GM23338 (cell line): ENCODE measurements around the gene SELE. TPM values are rescaled to one million over a fixed set of nuclear protein-coding genes. Genes with fewer than 3 reads are reported as not detected.

Source experiments
- ATAC-seq: fragments of 200-7000 bp; cut with Tn5 transposase; 3 replicates; pipeline ENCODE4 v1.9.1; 2020
- DNase-seq: peaks from one replicate; pipeline ENCODE4 v3.0.0-alpha.2; 2015; ENCODE audit warnings: low spot score
- H2AFZ ChIP-seq: fragments of 200-600 bp; sonication (generic); 2 replicates; pipeline ENCODE4 v1.8.0; 2016; ENCODE audit warnings: antibody characterized with exemption, mild to moderate bottlenecking, moderate library complexity
- H3F3A ChIP-seq: fragments of 200-600 bp; sonication (generic); replicated peaks from 2 replicates; pipeline ENCODE4 v1.8.0; 2017; ENCODE audit warnings: antibody characterized with exemption, mixed run types, low read depth
- H3K27ac ChIP-seq: fragments of 200-600 bp; sonication (generic); 2 replicates; pipeline ENCODE4 v1.6.1; 2016; ENCODE audit warnings: low read depth
- H3K27me3 ChIP-seq: fragments of 200-600 bp; sonication (generic); 2 replicates; pipeline ENCODE4 v1.8.0; 2016; ENCODE audit warnings: mild to moderate bottlenecking, mixed run types, moderate library complexity; ENCODE audit not compliant: insufficient read depth
- H3K36me3 ChIP-seq: fragments of 200-600 bp; sonication (generic); 2 replicates; pipeline ENCODE4 v1.8.0; 2016; ENCODE audit warnings: mild to moderate bottlenecking; ENCODE audit not compliant: insufficient read depth
- H3K4me1 ChIP-seq: fragments of 200-600 bp; sonication (generic); 2 replicates; pipeline ENCODE4 v1.8.0; 2016; ENCODE audit warnings: mild to moderate bottlenecking, moderate library complexity; ENCODE audit not compliant: insufficient read depth
- H3K4me2 ChIP-seq: fragments of 200-600 bp; sonication (generic); 2 replicates; pipeline ENCODE4 v1.7.1; 2017; ENCODE audit warnings: mixed run types
- H3K4me3 ChIP-seq: fragments of 200-600 bp; sonication (generic); 2 replicates; pipeline ENCODE4 v1.6.1; 2016; ENCODE audit warnings: mixed run types
- H3K79me2 ChIP-seq: fragments of 200-600 bp; sonication (generic); replicated peaks from 2 replicates; pipeline ENCODE4 v1.8.0; 2017; ENCODE audit warnings: mild to moderate bottlenecking; ENCODE audit not compliant: insufficient read depth
- H3K9me2 ChIP-seq: fragments of 200-600 bp; sonication (generic); 2 replicates; pipeline ENCODE4 v1.8.0; 2017; ENCODE audit not compliant: insufficient read depth
- H4K20me1 ChIP-seq: fragments of 200-600 bp; sonication (generic); replicated peaks from 2 replicates; pipeline ENCODE4 v1.8.0; 2017; ENCODE audit warnings: mild to moderate bottlenecking; ENCODE audit not compliant: insufficient read depth
- H3K27ac Mint-ChIP-seq: 2 replicates; pipeline ENCODE4 v1.8.0; 2020; ENCODE audit warnings: inconsistent platforms, mild to moderate bottlenecking, moderate library complexity, mixed read lengths
- H3K27me3 Mint-ChIP-seq: 3 replicates; pipeline ENCODE4 v1.8.0; 2022; ENCODE audit warnings: low read depth, mild to moderate bottlenecking, moderate library complexity, mixed read lengths, inconsistent platforms; ENCODE audit not compliant: insufficient read depth, poor library complexity
- H3K36me3 Mint-ChIP-seq: 3 replicates; pipeline ENCODE4 v1.8.0; 2021; ENCODE audit warnings: low read depth, mild to moderate bottlenecking, inconsistent platforms, moderate library complexity, mixed read lengths
- H3K4me1 Mint-ChIP-seq: 3 replicates; pipeline ENCODE4 v1.8.0; 2020; ENCODE audit warnings: mild to moderate bottlenecking, inconsistent platforms, mixed read lengths
- H3K4me3 Mint-ChIP-seq: 3 replicates; pipeline ENCODE4 v1.8.0; 2021; ENCODE audit warnings: moderate library complexity, mild to moderate bottlenecking, inconsistent platforms, mixed read lengths
- H3K9me3 Mint-ChIP-seq: 3 replicates; pipeline ENCODE4 v1.8.0; 2020; ENCODE audit warnings: moderate library complexity, mild to moderate bottlenecking, inconsistent platforms, mixed read lengths
- EZH2phosphoT487 ChIP-seq: fragments of 200-600 bp; sonication (generic); IDR thresholded peaks from one replicate; pipeline ENCODE4 v1.8.1; 2018; ENCODE audit warnings: antibody characterized with exemption; ENCODE audit not compliant: unreplicated experiment
- NANOG ChIP-seq: IDR thresholded peaks from 2 replicates; pipeline ENCODE4 v1.6.1; 2016; ENCODE audit warnings: antibody characterized with exemption, borderline replicate concordance
- POLR2AphosphoS5 ChIP-seq: IDR thresholded peaks from 2 replicates; pipeline ENCODE4 v1.6.1; 2016; ENCODE audit warnings: antibody characterized with exemption, low read depth
- STAT1 ChIP-seq: IDR thresholded peaks from one replicate; pipeline ENCODE4 v1.6.1; 2016; ENCODE audit warnings: antibody characterized with exemption; ENCODE audit not compliant: unreplicated experiment
- ZNF114 ChIP-seq: fragments of 250-450 bp; sonication (Bioruptor Pico); IDR thresholded peaks from 2 replicates; pipeline ENCODE4 v1.5.0; 2020; ENCODE audit warnings: mild to moderate bottlenecking, moderate library complexity
- ZNF331 ChIP-seq: fragments of 250-450 bp; sonication (Bioruptor Pico); IDR thresholded peaks from 2 replicates; pipeline ENCODE4 v1.5.0; 2020; ENCODE audit warnings: low read depth, mild to moderate bottlenecking, moderate library complexity
- polyA plus RNA-seq: library from polyadenylated mRNA; unstranded; fragments of >200 nt; fragmentation: Nextera tagmentation; extraction: Ambion mirVana; gene quantifications from 2 replicates; pipeline ENCODE4 v1.2.1, GENCODE V29; 2016
- total RNA-seq: library from RNA; depleted of rRNA; stranded (reverse); fragments of >200 nt; shearing (Covaris generic); gene quantifications from 2 replicates; pipeline ENCODE4 v1.2.3, GENCODE V29; 2014
- TF ChIP-seq, protein P1 (sequence below): IDR thresholded peaks from one replicate; pipeline ENCODE4 v1.6.1; 2018; ENCODE audit warnings: antibody characterized with exemption; ENCODE audit not compliant: unreplicated experiment
- TF ChIP-seq, protein P2 (sequence below): IDR thresholded peaks from 2 replicates; pipeline ENCODE4 v1.6.1; 2016; ENCODE audit warnings: antibody characterized with exemption
- TF ChIP-seq, protein P3 (sequence below): fragments of 250-450 bp; sonication (Bioruptor Pico); IDR thresholded peaks from 2 replicates; pipeline ENCODE4 v1.5.0; 2020; ENCODE audit warnings: mild to moderate bottlenecking, moderate library complexity
- TF ChIP-seq, protein P4 (sequence below), 2 experiments: fragments of 200-600 bp in 1 of 2; sonication (generic) in 1 of 2; conservative IDR thresholded peaks; 2 replicates each; pipeline versions ENCODE4 v1.5.1 to v1.6.1; 2016 to 2017; ENCODE audit warnings: antibody characterized with exemption in 2 of 2, low read depth in 2 of 2, mild to moderate bottlenecking in 2 of 2, moderate library complexity in 1 of 2

The SELE gene
- total and polyA plus RNA-seq, 2 experiments from 2014 or later, result not detected

DNA sequence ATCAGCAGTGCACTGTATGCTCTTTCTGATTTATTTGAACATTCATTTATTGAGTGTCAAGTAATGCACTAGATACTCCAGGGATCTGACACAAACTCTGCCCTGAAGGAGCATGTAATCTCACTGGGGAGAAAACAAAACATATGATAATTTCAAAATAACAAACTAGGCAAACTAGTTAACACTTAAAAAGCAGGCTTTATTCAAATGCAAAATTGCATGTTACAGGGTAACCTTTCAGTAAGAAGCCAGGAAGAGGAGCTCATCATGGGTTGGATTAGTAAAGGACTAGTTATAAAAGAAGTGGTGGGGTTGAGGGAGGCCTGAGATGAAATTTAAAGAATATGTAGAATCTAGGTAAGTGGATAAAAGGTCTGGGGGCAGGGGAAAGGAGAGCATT, 43.4 kb downstream of the SELE start:
- no peak for TF ChIP-seq EZH2phosphoT487
- TF ChIP-seq, protein P1, sequence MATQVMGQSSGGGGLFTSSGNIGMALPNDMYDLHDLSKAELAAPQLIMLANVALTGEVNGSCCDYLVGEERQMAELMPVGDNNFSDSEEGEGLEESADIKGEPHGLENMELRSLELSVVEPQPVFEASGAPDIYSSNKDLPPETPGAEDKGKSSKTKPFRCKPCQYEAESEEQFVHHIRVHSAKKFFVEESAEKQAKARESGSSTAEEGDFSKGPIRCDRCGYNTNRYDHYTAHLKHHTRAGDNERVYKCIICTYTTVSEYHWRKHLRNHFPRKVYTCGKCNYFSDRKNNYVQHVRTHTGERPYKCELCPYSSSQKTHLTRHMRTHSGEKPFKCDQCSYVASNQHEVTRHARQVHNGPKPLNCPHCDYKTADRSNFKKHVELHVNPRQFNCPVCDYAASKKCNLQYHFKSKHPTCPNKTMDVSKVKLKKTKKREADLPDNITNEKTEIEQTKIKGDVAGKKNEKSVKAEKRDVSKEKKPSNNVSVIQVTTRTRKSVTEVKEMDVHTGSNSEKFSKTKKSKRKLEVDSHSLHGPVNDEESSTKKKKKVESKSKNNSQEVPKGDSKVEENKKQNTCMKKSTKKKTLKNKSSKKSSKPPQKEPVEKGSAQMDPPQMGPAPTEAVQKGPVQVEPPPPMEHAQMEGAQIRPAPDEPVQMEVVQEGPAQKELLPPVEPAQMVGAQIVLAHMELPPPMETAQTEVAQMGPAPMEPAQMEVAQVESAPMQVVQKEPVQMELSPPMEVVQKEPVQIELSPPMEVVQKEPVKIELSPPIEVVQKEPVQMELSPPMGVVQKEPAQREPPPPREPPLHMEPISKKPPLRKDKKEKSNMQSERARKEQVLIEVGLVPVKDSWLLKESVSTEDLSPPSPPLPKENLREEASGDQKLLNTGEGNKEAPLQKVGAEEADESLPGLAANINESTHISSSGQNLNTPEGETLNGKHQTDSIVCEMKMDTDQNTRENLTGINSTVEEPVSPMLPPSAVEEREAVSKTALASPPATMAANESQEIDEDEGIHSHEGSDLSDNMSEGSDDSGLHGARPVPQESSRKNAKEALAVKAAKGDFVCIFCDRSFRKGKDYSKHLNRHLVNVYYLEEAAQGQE, result no peak
- no peak overlapping the region for H3K27ac ChIP-seq
- H3K4me3 ChIP-seq, result 0 out of 2 replicates have a peak overlapping the region, but pooled peaks have one; percentile 2
- peak overlapping the region; percentile 1; the same call in 2 of the 3 replicates for H3K4me3 Mint-ChIP-seq
- H3K36me3 ChIP-seq, result no peaks in the 10 kb centered on the region
- DNase-seq (peak; percentile 52), ATAC-seq (peak; percentile 77)
- no peaks in the 10 kb centered on the region for H3K79me2 ChIP-seq
- no peaks in the 10 kb centered on the region for H4K20me1 ChIP-seq
- H3K4me1 Mint-ChIP-seq, result peaks cover 21% of the 10 kb centered on the region
- H3K27me3 ChIP-seq, result peaks cover 80% of the 10 kb centered on the region
- H3K4me1 ChIP-seq, result peaks cover 18% of the 10 kb centered on the region
- no peaks in the 10 kb centered on the region for H3F3A ChIP-seq
- no peak overlapping the region for H2AFZ ChIP-seq
- H3K27me3 Mint-ChIP-seq, result peaks cover 39% of the 10 kb centered on the region
- no peaks in the 10 kb centered on the region for H3K9me3 Mint-ChIP-seq
- H3K9me2 ChIP-seq, result no peaks in the 10 kb centered on the region
- peak overlapping the region; percentile 26 for H3K4me2 ChIP-seq
- H3K27ac Mint-ChIP-seq, result no peak overlapping the region
- no peaks in the 10 kb centered on the region for H3K36me3 Mint-ChIP-seq

DNA sequence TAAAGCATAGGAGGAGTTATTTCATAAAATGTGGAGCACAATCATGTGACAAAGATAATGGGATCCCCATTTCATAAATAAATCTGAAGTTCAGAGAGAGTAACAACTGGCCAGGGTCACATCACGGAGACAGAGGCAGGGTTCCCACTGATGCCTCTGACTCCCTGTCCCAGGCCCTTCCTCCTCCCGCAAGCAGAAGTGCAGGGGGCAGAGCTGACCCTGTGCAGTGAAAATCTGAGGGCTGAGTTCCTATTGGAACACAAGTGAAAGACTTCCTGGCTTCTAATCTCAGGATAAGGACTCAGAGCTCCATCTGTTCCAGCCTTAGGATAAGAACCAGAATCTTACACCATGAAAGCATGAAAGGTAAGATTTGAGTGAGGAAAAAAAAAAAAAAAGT, 44.5 kb downstream of the SELE start:
- Histone ChIP-seq H3K27me3 (peaks cover 91% of the 10 kb centered on the region), H3F3A (no peaks in the 10 kb centered on the region), H3K9me2 (no peaks in the 10 kb centered on the region), H4K20me1 (no peaks in the 10 kb centered on the region), H2AFZ (no peak overlapping the region), H3K79me2 (no peaks in the 10 kb centered on the region), H3K4me2 (no peak overlapping the region), H3K4me3 (no peak overlapping the region), H3K27ac (no peak overlapping the region), H3K4me1 (peaks cover 18% of the 10 kb centered on the region), H3K36me3 (no peaks in the 10 kb centered on the region)
- no peak overlapping the region for H3K4me3 Mint-ChIP-seq
- H3K4me1 Mint-ChIP-seq, result peaks cover 21% of the 10 kb centered on the region
- no peak overlapping the region for H3K27ac Mint-ChIP-seq
- H3K27me3 Mint-ChIP-seq, result peaks cover 29% of the 10 kb centered on the region
- TF ChIP-seq ZNF331 (CRISPR knock-in tag) (no peak), ZNF114 (CRISPR knock-in tag) (no peak), POLR2AphosphoS5 (no peak), STAT1 (no peak), EZH2phosphoT487 (no peak), NANOG (no peak)
- TF ChIP-seq, protein P2, sequence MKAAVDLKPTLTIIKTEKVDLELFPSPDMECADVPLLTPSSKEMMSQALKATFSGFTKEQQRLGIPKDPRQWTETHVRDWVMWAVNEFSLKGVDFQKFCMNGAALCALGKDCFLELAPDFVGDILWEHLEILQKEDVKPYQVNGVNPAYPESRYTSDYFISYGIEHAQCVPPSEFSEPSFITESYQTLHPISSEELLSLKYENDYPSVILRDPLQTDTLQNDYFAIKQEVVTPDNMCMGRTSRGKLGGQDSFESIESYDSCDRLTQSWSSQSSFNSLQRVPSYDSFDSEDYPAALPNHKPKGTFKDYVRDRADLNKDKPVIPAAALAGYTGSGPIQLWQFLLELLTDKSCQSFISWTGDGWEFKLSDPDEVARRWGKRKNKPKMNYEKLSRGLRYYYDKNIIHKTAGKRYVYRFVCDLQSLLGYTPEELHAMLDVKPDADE, result no peak
- TF ChIP-seq, protein P3, sequence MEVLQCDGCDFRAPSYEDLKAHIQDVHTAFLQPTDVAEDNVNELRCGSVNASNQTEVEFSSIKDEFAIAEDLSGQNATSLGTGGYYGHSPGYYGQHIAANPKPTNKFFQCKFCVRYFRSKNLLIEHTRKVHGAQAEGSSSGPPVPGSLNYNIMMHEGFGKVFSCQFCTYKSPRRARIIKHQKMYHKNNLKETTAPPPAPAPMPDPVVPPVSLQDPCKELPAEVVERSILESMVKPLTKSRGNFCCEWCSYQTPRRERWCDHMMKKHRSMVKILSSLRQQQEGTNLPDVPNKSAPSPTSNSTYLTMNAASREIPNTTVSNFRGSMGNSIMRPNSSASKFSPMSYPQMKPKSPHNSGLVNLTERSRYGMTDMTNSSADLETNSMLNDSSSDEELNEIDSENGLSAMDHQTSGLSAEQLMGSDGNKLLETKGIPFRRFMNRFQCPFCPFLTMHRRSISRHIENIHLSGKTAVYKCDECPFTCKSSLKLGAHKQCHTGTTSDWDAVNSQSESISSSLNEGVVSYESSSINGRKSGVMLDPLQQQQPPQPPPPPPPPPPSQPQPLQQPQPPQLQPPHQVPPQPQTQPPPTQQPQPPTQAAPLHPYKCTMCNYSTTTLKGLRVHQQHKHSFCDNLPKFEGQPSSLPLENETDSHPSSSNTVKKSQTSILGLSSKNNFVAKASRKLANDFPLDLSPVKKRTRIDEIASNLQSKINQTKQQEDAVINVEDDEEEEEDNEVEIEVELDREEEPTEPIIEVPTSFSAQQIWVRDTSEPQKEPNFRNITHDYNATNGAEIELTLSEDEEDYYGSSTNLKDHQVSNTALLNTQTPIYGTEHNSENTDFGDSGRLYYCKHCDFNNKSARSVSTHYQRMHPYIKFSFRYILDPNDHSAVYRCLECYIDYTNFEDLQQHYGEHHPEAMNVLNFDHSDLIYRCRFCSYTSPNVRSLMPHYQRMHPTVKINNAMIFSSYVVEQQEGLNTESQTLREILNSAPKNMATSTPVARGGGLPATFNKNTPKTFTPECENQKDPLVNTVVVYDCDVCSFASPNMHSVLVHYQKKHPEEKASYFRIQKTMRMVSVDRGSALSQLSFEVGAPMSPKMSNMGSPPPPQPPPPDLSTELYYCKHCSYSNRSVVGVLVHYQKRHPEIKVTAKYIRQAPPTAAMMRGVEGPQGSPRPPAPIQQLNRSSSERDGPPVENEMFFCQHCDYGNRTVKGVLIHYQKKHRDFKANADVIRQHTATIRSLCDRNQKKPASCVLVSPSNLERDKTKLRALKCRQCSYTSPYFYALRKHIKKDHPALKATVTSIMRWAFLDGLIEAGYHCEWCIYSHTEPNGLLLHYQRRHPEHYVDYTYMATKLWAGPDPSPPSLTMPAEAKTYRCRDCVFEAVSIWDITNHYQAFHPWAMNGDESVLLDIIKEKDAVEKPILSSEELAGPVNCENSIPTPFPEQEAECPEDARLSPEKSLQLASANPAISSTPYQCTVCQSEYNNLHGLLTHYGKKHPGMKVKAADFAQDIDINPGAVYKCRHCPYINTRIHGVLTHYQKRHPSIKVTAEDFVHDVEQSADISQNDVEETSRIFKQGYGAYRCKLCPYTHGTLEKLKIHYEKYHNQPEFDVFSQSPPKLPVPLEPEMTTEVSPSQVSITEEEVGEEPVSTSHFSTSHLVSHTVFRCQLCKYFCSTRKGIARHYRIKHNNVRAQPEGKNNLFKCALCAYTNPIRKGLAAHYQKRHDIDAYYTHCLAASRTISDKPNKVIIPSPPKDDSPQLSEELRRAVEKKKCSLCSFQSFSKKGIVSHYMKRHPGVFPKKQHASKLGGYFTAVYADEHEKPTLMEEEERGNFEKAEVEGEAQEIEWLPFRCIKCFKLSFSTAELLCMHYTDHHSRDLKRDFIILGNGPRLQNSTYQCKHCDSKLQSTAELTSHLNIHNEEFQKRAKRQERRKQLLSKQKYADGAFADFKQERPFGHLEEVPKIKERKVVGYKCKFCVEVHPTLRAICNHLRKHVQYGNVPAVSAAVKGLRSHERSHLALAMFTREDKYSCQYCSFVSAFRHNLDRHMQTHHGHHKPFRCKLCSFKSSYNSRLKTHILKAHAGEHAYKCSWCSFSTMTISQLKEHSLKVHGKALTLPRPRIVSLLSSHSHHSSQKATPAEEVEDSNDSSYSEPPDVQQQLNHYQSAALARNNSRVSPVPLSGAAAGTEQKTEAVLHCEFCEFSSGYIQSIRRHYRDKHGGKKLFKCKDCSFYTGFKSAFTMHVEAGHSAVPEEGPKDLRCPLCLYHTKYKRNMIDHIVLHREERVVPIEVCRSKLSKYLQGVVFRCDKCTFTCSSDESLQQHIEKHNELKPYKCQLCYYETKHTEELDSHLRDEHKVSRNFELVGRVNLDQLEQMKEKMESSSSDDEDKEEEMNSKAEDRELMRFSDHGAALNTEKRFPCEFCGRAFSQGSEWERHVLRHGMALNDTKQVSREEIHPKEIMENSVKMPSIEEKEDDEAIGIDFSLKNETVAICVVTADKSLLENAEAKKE, result no peak
- TF ChIP-seq, protein P4, sequence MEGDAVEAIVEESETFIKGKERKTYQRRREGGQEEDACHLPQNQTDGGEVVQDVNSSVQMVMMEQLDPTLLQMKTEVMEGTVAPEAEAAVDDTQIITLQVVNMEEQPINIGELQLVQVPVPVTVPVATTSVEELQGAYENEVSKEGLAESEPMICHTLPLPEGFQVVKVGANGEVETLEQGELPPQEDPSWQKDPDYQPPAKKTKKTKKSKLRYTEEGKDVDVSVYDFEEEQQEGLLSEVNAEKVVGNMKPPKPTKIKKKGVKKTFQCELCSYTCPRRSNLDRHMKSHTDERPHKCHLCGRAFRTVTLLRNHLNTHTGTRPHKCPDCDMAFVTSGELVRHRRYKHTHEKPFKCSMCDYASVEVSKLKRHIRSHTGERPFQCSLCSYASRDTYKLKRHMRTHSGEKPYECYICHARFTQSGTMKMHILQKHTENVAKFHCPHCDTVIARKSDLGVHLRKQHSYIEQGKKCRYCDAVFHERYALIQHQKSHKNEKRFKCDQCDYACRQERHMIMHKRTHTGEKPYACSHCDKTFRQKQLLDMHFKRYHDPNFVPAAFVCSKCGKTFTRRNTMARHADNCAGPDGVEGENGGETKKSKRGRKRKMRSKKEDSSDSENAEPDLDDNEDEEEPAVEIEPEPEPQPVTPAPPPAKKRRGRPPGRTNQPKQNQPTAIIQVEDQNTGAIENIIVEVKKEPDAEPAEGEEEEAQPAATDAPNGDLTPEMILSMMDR (conservative IDR thresholded peaks at IDR 0.05; ENCODE audit: low read depth in 2 of 2), result no peak
- ATAC-seq, result peak; percentile 66
- no peak for DNase-seq
- no peaks in the 10 kb centered on the region for H3K9me3 Mint-ChIP-seq
- H3K36me3 Mint-ChIP-seq, result no peaks in the 10 kb centered on the region
